ENCODE measurements around the gene HBS1L.

Gene HBS1L

GRCh38 chr6:134918418-134918961 is 136.1 kb downstream of the HBS1L start:
- TF ChIP-seq SPI1 (IDR thresholded peaks at IDR 0.05; ENCODE audit: borderline replicate concordance, low read depth) = no peak
- TF ChIP-seq GABPA (IDR thresholded peaks at IDR 0.05; ENCODE audit: low read depth) = no peak
- TF ChIP-seq REST (IDR thresholded peaks at IDR 0.05; ENCODE audit: insufficient replicate concordance, low read depth) = no peak
- no peak for TF ChIP-seq POLR2AphosphoS5 (IDR thresholded peaks at IDR 0.05; ENCODE audit: low read depth)
- TF ChIP-seq CTCF (IDR thresholded peaks at IDR 0.05; ENCODE audit: insufficient read depth, low read length) = no peak
- Histone ChIP-seq H3K27me3 (ENCODE audit: insufficient read depth, poor library complexity, severe bottlenecking) (no peaks in the 10 kb centered on the region), H3K27ac (replicated peaks) (no peak overlapping the region), H3K4me3 (replicated peaks; ENCODE audit: insufficient read depth, low read length) (no peak overlapping the region)
- DNase-seq (ENCODE audit: low read depth in 1 of 2, low spot score in 1 of 2) = no peak

- TF ChIP-seq POLR2AphosphoS5 (IDR thresholded peaks at IDR 0.05; ENCODE audit: low read depth) = no peak
- no peak for TF ChIP-seq GABPA (IDR thresholded peaks at IDR 0.05; ENCODE audit: low read depth)
- no peak for TF ChIP-seq REST (IDR thresholded peaks at IDR 0.05; ENCODE audit: insufficient replicate concordance, low read depth)
- TF ChIP-seq SPI1 (IDR thresholded peaks at IDR 0.05; ENCODE audit: borderline replicate concordance, low read depth) = no peak
- no peak for TF ChIP-seq CTCF (IDR thresholded peaks at IDR 0.05; ENCODE audit: insufficient read depth, low read length)
- no peak for DNase-seq (ENCODE audit: low read depth in 1 of 2, low spot score in 1 of 2)
- Histone ChIP-seq H3K27me3 (ENCODE audit: insufficient read depth, poor library complexity, severe bottlenecking) (peaks cover 2% of the 10 kb centered on the region), H3K27ac (replicated peaks) (no peak overlapping the region), H3K4me3 (replicated peaks; ENCODE audit: insufficient read depth, low read length) (no peak overlapping the region)
Observed at GRCh38 chr6:134911547-134911946, 143.1 kb downstream of the HBS1L start.

- Histone ChIP-seq H3K27ac (replicated peaks) (no peak overlapping the region), H3K4me3 (replicated peaks; ENCODE audit: insufficient read depth, low read length) (no peak overlapping the region), H3K27me3 (ENCODE audit: insufficient read depth, poor library complexity, severe bottlenecking) (peaks cover 2% of the 10 kb centered on the region)
- TF ChIP-seq REST (IDR thresholded peaks at IDR 0.05; ENCODE audit: insufficient replicate concordance, low read depth) (no peak), CTCF (IDR thresholded peaks at IDR 0.05; ENCODE audit: insufficient read depth, low read length) (no peak), SPI1 (IDR thresholded peaks at IDR 0.05; ENCODE audit: borderline replicate concordance, low read depth) (no peak), POLR2AphosphoS5 (IDR thresholded peaks at IDR 0.05; ENCODE audit: low read depth) (no peak)
- no peak for DNase-seq (ENCODE audit: low read depth in 1 of 2, low spot score in 1 of 2)
Observed at GRCh38 chr6:134910593-134910935, 144.1 kb downstream of the HBS1L start.

All from HL-60 (cell line).